NCI-H2196 (cell line): ENCODE results near the gene ZMYND8.

Experiments
- DNase-seq: peaks from one replicate; lab custom pipeline; 2025; ENCODE audit not compliant: unreplicated experiment; lab: John Stamatoyannopoulos, UW

The ZMYND8 gene

DNA sequence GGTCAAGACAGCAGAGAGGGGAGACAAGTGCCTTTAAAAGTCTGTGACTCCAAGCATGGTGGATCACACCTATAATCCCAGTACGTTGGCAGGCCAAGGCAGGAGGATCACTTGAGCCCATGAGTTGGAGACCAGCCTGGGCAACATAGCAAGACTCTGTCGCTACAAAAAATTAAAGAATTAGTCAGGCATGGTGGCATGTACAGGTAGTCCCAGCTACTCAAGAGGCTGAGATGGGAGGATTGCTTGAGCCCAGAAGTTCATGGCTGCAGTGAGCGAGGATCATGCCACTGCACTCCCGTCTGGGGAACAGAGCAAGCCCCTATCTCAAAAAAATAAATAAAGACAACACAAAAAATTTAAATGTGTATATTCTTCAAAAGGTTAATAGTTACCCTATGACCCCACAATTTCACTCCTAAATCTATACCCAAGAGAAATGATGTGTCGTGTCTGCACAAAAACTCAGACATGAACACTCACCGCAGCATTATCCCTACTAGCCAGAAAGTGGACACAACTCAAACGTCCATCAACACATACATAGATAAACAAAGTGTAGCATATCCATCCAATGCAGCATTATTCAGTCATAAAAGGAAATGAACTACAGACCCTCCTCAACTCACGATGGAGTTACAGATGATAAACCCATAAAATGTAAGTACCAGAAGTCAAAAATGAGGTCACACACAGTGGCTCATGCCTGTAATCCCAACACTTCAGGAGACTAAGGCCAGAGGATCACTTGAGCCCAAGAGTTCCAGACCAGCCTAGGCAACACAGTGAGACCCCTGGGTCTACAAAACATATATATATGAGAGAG, 23.9 kb downstream of the ZMYND8 start:
- no peak for DNase-seq

DNA sequence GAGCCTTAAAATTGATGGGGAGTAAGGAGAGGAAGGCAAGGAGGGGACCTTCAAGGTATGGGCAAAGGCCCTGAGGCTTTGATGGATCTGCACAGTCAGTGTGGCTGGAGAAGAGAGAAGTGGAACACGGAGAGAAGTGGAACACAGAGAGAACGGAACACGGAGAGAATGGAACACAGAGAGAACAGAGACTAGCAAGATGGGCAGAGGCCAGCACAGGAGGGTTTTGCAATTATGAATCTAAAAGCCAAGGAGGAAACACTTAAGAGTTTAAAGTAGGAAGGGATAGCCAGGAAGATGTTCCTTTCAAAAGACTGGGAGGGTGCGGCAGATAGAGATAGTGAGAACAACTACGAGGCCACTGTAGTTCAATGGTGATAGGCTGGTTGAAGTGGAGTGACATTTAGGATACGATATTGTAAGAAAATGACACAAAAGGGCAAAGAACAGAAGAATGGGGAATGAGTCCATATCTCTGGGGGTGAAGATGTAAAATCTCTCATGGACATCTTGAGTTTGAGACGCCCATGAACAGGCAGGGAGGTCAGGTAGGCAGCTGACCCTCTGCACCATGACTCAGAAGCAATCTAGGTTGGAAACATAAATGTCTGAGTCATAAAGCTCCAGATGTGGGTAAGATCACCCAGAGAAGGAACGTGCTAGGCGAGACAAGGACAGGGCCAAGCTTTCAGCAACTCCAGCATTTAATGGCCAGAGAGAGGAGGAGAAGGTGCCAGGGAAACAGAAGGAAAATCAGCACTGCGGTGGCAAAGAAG, 25.4 kb downstream of the ZMYND8 start:
- no peak for DNase-seq

DNA sequence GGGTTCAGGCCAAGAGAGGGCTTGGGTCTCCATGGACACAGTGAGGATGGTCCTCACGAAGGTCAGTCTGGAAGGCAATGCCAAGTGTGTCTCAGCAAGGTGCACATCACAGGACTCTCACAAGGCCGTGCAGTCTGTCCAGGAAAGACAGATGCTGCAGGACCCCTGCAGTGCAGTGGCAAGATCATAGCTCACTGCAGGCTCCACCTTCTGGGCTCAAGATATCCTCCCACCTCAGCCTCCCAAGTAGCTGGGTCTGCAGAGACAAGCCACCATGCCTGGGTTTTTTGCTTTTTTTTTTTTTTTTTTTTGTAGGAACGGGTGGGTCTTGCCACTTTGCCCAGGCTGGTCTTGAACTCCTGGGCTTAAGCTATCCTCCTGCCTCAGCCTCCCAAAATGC, 26.4 kb downstream of the ZMYND8 start:
- DNase-seq = no peak

DNA sequence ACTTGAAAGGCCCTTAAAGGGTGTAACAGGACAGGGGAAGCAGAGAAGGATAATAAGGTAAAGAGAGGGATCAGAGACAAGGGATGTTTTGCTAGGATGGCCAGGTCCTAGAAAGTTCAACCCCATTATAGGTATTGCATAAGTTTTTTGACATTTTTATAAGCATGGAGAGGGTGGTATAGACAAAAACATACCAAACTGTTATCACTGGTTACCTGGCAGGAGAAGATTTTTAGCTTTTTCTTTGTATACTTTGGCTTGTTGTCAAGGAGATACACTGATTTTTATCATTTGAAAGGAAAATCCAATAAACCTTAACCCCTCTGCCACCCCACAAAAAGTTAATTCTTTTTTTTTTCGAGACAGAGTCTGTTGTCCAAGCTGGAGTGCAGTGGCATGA, 28.4 kb downstream of the ZMYND8 start:
- no peak for DNase-seq

DNA sequence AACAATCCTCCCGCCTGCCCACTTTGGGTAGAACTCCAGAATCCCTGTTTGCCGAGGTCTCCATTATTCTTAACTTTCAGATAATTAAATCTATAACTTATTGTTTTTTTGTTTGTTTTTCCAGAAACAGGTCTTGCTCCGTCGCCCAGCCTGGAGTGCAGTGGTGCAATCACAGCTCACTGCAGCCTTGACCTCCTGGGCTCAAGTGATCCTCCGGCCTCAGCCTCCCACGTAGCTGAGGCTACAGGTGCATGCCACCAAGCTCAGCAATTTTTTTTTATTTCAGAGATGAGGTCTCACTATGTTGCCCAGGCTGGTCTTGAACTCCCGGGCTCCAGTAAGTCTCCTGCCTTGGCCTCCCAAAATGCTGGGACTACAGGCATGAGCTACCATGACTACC, 28.8 kb downstream of the ZMYND8 start:
- no peak for DNase-seq

DNA sequence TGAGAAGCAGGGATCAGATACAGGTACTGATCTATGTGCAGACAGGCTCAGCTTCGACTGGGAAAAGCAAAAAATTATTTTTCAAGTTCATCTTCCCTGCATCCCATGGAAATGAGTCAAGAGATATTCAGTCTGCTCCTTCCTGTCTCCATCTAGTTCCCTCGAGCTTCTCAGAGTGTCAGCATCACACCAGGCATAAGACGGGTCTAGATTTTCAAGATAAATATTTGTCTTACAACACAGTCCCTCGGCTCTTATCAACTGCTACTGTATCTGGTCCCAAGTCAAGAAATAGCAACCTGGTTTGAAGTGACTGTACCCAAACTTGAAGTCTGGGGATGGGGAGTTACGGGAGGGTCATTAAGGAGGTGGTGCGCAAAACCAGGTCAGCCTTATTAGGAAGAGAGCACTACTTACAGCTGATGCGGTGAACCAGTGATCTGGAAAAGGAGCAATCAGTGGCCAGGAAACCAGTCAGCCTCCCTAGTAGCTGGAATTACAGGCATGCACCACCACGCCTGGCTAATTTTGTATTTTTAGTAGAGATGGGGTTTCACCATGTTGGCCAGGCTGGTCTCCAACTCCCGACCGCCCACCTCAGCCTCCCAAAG, 29.7 kb downstream of the ZMYND8 start:
- no peak for DNase-seq

DNA sequence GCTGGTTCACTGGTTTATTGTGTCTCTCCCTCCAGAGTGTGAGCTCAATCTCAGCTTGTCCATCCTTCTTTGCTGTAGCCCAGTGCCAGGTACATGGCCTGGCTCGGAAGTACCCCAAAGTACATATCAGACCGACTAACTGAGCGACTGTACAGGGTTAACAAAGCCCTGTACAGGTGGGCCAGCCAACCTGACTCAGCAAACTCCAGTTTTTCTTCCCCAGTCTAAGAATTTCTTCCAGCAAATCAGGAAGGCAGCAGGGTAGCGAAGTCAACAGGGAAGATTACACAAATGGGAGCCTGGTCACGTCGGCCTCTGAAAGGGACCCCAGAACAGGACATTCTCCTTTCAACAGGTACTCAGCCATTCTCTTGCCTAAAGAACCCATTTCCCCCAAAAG, 31.3 kb downstream of the ZMYND8 start:
- no peak for DNase-seq

DNA sequence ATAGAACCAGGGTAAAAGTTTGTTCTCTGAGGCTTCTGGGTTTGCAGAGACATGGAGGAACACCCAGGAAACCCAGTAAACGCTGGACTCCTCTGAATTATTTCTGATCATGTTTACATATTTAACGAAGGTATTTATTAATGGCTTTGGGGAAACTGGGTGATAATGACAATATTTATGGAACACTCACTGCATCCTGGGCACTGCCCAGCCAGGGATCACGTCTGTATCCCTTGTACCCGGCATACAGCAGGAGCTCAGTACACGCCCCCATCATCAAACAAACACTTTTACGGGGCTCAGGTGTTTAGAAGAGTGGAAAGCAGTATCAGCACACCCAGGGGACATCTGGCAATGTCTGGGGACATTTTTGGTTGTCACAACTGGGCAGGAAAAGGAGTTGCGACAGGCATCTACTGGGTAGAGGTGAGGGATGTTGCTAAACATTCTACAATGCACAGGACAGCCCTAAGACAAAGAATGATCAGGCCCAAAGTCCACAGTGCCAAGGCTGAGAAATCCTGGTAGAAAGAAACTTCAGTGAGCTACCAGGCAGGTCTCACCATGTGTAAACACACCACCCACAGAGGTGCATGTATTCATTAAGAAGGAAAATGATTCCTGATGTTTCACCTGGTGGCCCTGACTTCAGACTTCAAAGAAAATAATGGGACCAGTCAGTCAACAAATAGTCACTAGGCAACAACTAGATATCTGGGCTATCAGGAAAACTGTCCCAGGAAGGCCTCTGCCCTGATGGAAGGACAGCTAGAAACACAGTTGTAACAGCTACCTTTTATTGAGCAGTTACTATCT, 35.3 kb downstream of the ZMYND8 start:
- peak; percentile 46 for DNase-seq

DNA sequence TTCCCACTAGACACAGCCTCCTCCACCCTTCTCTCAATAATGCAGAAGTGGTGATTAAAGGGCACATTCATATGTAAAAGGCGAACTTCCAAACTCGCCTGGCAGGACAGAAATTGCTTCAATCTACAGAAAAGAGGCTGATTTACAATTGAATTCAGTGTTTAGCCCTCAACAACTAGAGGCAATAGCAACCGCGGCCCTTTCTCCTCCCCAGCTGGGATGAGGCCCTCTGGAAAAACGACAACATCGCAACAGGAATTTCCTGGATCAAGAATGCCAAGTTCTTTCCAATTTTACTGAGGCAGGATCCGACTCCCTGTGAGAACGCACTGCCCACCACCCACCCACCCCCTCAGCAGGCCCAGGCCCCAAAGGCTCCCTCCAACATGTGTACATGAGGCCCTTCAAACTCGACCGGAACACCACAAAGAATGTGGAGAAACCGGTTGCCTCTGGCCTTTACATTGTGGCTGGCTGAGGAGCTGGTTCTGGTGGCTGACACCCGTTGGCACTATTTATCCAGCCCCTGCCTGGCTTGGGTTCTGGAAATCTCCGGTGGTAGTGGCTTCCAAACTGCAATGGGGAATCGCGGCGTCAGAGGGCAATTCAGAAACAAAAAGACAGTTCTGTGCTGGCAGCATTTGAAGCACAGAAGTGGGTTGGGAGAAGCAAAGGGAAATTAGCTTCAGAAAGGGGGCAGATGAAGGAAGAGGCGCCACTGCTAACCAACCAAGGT, 36.8 kb downstream of the ZMYND8 start:
- peak; percentile 84 for DNase-seq

DNA sequence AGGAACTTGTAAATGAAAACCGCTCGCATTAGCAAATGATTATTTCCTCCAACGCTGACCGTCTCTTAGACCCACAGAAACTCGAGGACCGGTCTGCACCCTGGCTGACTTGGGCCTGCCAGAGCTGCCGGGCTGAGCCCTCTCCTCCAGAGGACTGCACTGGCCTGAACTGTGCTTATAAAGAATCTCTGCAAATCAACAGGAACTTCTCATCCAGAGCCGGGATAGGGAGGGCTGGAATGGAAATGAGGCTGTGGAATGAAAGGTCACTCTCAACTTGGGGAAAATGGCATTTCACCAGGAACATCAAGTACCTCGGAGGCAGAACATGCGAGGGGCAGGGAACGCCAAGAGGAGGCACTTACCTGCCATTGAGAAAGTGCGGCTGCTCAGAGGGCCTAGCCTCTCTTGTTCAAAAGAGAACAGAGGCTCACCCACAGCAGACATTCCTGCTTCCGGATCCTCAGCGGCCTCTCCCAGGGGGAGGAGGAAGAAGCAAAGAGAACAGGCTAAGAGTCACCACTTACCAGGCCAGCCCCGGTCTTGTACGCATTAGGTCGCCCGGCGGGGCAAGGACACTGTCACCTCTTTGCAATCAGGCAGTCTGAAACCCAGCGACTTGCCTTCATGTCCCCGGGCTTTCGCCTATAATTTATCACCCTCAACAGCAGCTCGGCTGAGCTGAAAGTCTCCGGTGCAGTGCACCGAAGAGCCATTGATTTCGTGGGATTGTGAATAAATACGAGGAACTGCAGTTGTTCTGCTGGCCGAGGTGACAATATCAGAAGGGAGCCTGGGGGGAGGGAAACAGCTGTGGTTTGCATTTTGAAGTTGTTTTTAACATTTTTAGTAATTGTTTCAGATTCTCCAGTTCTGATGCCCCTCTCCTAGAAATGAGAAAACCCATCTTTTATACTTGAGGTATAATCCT, 37.6 kb downstream of the ZMYND8 start:
- no peak for DNase-seq

DNA sequence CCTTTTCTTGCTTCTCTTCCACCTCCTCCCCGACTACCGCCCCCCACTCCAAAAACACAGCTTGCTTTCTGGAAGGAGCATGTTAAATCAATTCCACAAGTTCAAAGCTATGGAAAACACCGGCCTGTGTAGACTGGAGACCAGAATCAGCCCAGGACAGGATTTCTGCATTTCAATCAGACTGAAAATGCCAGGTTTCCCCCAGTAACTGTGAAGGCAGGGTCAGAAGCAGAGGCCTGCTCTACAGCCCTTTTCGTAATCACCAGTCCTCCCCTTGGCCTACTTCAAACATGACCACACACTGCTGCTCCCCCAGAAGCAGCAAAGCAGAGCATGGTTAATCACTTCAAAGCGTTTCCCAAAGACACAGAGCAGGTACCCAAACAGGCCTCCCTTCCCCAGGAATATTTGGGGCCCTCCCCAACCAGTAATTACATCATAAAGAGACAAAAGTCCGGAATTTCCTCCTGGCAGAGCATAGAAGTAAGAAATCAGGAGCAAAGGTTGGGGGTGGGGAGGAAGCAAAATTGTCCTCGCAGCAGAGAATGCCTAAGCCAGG, 38.4 kb downstream of the ZMYND8 start:
- DNase-seq = no peak

DNA sequence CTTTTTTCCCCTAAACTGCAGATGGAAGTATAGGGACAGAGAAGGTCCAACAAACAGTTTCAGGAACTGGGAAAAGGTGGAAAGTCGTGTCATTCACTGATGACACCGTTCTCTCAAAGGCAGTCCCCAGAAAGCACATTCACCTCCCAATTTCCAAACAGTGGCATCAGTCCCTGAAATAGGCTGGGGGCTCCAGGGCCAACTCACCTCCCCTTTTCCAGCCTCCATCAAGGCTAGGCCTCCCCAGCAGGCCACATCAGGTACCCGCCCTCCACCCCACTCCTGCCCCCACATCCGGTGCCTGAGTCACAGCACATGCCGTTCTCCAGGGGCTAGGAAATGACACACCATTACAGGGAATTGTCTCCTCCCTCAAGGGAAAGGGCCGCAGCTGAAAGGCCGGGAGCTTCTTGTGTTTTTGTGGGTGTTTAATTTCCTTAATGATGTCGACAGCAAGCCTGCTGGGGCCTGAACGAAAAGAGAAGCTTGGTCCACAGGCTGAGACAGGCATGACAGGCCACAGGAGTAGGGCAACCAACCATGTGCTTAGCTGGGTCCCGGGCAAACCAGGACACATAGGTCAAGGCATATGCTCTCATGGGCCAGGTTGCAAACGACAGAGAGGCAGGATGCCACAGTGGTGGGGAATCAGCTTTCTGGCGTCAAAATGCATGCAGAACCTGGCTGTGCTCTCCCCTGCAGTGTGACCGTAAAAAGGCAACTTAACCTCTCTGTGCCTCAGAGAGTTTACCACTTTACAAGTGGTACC, 39.2 kb downstream of the ZMYND8 start:
- no peak for DNase-seq

DNA sequence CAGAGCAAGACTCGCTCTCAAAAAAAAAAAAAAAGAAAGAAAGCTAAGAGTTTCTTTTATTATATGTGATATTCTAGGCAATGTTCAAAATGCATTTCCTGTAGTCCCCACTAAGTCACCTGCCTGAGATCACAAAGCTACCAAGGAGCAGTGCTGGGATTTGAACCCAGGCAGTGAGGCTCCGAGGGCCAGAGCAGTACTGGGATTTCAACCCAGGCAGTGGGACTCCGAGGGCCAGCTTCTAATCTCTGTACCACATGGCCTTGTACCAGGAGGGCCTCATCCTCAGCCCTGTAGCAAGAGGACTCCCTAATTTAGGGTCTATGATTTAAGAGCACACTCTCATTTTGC, 39.7 kb downstream of the ZMYND8 start:
- no peak for DNase-seq

DNA sequence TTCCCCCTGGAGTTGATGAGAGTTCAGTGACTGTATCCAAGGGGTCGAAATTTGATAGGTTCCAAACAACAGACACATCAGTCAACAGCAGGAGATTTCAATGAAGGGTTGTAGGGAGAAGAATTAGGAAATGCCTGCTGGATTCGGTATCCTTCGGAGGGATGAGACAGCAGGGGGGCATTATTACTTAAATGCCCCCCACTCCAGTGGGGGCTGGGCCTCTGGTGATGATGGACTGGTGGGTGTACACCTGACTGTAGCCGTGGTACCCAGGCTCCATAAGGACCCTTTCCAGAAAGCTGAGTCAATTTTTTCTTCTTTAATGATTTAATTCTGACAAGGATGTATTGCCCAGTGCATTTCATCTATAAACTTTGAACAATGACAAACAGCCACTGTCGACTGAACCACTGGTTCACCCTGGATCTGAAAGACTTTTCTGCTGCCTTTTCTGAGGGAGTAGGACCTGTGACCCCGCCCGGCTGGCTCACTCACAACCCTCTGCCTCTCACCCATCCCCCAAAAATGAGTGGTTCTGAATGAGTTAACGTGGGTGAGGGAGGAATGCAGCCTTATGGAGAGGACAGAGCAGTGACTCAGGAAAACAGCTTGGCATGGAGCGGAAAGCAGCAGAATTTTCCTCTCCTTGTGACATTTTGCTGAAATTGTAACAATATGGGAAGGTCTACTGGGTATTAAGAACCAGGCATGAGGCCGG, 41.0 kb downstream of the ZMYND8 start:
- peak; percentile 44 for DNase-seq

DNA sequence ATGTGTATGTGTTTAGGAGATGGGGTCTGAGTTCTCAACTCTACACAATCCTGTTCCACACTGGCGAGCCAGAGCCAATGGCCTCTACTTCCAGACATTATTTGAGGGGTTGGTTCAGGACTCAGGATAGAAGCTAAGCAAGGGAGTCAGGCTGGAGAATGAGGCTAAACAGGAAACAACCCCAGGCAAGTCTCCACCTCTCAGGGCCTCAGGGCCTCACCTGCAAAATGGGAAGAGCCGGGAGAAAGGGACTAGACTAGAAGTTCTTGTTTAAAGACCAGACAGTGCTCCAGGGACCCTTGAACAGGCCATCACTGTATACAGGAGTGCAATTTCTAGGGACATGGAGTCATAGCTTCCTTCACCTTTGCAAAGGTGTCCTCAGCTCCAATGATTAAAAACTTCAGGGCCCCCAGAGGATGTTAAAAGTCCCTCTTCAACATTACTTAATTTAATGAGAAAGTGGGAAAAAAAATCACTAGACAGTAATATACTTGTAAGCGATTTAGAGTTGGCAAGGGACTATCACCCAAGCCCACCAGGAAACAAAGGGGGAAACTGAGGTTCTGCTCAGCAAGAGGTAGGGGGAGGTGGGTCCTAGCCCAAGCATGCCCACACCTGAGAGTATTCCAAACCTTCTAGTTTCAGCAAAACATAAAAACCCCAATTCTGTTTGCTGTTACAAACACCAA, 41.7 kb downstream of the ZMYND8 start:
- no peak for DNase-seq

DNA sequence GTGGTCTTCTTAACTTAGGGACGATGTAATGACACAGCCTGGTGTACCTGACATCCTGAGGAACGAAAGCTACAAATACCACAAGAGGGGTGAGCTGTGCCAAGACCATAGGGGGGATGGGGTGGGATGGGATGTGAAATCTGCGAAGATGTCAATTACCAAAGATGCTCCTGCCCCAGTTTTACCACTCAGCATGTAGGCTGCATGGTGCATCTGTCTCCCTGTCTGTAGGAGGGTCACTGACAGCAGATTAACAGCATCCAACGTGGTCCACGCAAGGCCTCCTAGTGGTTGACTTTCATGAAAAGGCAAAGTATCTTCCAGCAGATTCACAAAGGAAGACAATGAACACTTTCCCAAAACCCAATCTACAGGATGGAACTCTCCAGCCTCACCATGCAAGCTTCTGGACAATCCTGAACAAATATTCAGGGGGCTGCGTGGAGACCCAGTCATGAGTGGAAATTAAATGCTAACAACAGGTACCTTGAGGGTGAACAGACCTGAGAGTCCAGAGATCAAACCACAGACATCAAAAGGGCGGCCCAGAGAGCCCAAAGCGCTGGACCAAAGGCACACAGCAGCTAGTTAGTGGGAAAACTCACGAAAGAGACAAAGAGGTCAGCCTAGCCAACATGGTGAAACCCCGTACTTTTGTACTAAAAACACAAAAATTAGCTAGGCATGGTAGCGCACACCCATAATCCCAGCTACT, 44.4 kb downstream of the ZMYND8 start:
- DNase-seq = no peak

DNA sequence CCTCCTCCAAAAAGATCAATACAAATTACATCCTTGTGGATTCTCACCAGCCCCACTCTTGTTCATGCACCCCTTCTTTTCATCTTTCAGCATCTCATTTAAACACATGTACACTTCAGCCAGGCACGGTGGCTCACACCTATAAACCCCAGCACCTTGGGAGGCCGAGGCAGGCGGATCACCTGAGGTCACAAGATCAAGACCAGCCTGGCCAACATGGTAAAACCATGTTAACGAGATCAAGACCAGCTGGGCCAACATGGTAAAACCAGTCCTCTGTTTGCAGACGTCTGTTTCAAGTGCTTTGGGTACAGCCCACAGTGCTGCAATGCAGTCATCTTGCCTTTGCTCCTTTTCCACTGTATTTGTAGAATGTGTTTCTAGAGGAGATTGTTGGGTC, 45.3 kb downstream of the ZMYND8 start:
- DNase-seq = no peak
